GM23338 (cell line): ENCODE data around the gene RAB17. TPM values are rescaled to one million over a fixed set of nuclear protein-coding genes. Genes with fewer than 3 reads are reported as not detected.
A peak's percentile ranks its signal among the peaks of the same experiment; 100 is the strongest.

Experiments
- ATAC-seq: fragments of 200-7000 bp; cut with Tn5 transposase; 3 replicates; pipeline ENCODE4 v1.9.1; 2020
- DNase-seq: peaks from one replicate; pipeline ENCODE4 v3.0.0-alpha.2; 2015; ENCODE audit warnings: low spot score
- H2AFZ ChIP-seq: fragments of 200-600 bp; sonication (generic); 2 replicates; pipeline ENCODE4 v1.8.0; 2016; ENCODE audit warnings: antibody characterized with exemption, mild to moderate bottlenecking, moderate library complexity
- H3F3A ChIP-seq: fragments of 200-600 bp; sonication (generic); replicated peaks from 2 replicates; pipeline ENCODE4 v1.8.0; 2017; ENCODE audit warnings: antibody characterized with exemption, mixed run types, low read depth
- H3K27ac ChIP-seq: fragments of 200-600 bp; sonication (generic); 2 replicates; pipeline ENCODE4 v1.6.1; 2016; ENCODE audit warnings: low read depth
- H3K27me3 ChIP-seq: fragments of 200-600 bp; sonication (generic); 2 replicates; pipeline ENCODE4 v1.8.0; 2016; ENCODE audit warnings: mild to moderate bottlenecking, mixed run types, moderate library complexity; ENCODE audit not compliant: insufficient read depth
- H3K36me3 ChIP-seq: fragments of 200-600 bp; sonication (generic); 2 replicates; pipeline ENCODE4 v1.8.0; 2016; ENCODE audit warnings: mild to moderate bottlenecking; ENCODE audit not compliant: insufficient read depth
- H3K4me1 ChIP-seq: fragments of 200-600 bp; sonication (generic); 2 replicates; pipeline ENCODE4 v1.8.0; 2016; ENCODE audit warnings: mild to moderate bottlenecking, moderate library complexity; ENCODE audit not compliant: insufficient read depth
- H3K4me2 ChIP-seq: fragments of 200-600 bp; sonication (generic); 2 replicates; pipeline ENCODE4 v1.7.1; 2017; ENCODE audit warnings: mixed run types
- H3K4me3 ChIP-seq: fragments of 200-600 bp; sonication (generic); 2 replicates; pipeline ENCODE4 v1.6.1; 2016; ENCODE audit warnings: mixed run types
- H3K79me2 ChIP-seq: fragments of 200-600 bp; sonication (generic); replicated peaks from 2 replicates; pipeline ENCODE4 v1.8.0; 2017; ENCODE audit warnings: mild to moderate bottlenecking; ENCODE audit not compliant: insufficient read depth
- H3K9me2 ChIP-seq: fragments of 200-600 bp; sonication (generic); 2 replicates; pipeline ENCODE4 v1.8.0; 2017; ENCODE audit not compliant: insufficient read depth
- H4K20me1 ChIP-seq: fragments of 200-600 bp; sonication (generic); replicated peaks from 2 replicates; pipeline ENCODE4 v1.8.0; 2017; ENCODE audit warnings: mild to moderate bottlenecking; ENCODE audit not compliant: insufficient read depth
- H3K27ac Mint-ChIP-seq: 2 replicates; pipeline ENCODE4 v1.8.0; 2020; ENCODE audit warnings: inconsistent platforms, mild to moderate bottlenecking, moderate library complexity, mixed read lengths
- H3K27me3 Mint-ChIP-seq: 3 replicates; pipeline ENCODE4 v1.8.0; 2022; ENCODE audit warnings: low read depth, mild to moderate bottlenecking, moderate library complexity, mixed read lengths, inconsistent platforms; ENCODE audit not compliant: insufficient read depth, poor library complexity
- H3K36me3 Mint-ChIP-seq: 3 replicates; pipeline ENCODE4 v1.8.0; 2021; ENCODE audit warnings: low read depth, mild to moderate bottlenecking, inconsistent platforms, moderate library complexity, mixed read lengths
- H3K4me1 Mint-ChIP-seq: 3 replicates; pipeline ENCODE4 v1.8.0; 2020; ENCODE audit warnings: mild to moderate bottlenecking, inconsistent platforms, mixed read lengths
- H3K4me3 Mint-ChIP-seq: 3 replicates; pipeline ENCODE4 v1.8.0; 2021; ENCODE audit warnings: moderate library complexity, mild to moderate bottlenecking, inconsistent platforms, mixed read lengths
- H3K9me3 Mint-ChIP-seq: 3 replicates; pipeline ENCODE4 v1.8.0; 2020; ENCODE audit warnings: moderate library complexity, mild to moderate bottlenecking, inconsistent platforms, mixed read lengths
- CTCF ChIP-seq, 2 experiments: fragments of 200-600 bp in 1 of 2; sonication (generic) in 1 of 2; conservative IDR thresholded peaks; 2 replicates each; pipeline versions ENCODE4 v1.5.1 to v1.6.1; 2016 to 2017; ENCODE audit warnings: antibody characterized with exemption in 2 of 2, low read depth in 2 of 2, mild to moderate bottlenecking in 2 of 2, moderate library complexity in 1 of 2
- EZH2 ChIP-seq: fragments of 200-600 bp; sonication (generic); IDR thresholded peaks from one replicate; pipeline ENCODE4 v1.8.0; 2017; ENCODE audit warnings: antibody characterized with exemption, mild to moderate bottlenecking, low read depth; ENCODE audit not compliant: unreplicated experiment
- EZH2phosphoT487 ChIP-seq: fragments of 200-600 bp; sonication (generic); IDR thresholded peaks from one replicate; pipeline ENCODE4 v1.8.1; 2018; ENCODE audit warnings: antibody characterized with exemption; ENCODE audit not compliant: unreplicated experiment
- JUNB ChIP-seq: IDR thresholded peaks from one replicate; pipeline ENCODE4 v1.6.1; 2016; ENCODE audit warnings: antibody characterized with exemption; ENCODE audit not compliant: unreplicated experiment
- POLR2AphosphoS5 ChIP-seq: IDR thresholded peaks from 2 replicates; pipeline ENCODE4 v1.6.1; 2016; ENCODE audit warnings: antibody characterized with exemption, low read depth
- REST ChIP-seq: IDR thresholded peaks from one replicate; pipeline ENCODE4 v1.6.1; 2018; ENCODE audit warnings: antibody characterized with exemption; ENCODE audit not compliant: unreplicated experiment
- ZNF114 ChIP-seq: fragments of 250-450 bp; sonication (Bioruptor Pico); IDR thresholded peaks from 2 replicates; pipeline ENCODE4 v1.5.0; 2020; ENCODE audit warnings: mild to moderate bottlenecking, moderate library complexity
- ZNF331 ChIP-seq: fragments of 250-450 bp; sonication (Bioruptor Pico); IDR thresholded peaks from 2 replicates; pipeline ENCODE4 v1.5.0; 2020; ENCODE audit warnings: low read depth, mild to moderate bottlenecking, moderate library complexity
- polyA plus RNA-seq: library from polyadenylated mRNA; unstranded; fragments of >200 nt; fragmentation: Nextera tagmentation; extraction: Ambion mirVana; gene quantifications from 2 replicates; pipeline ENCODE4 v1.2.1, GENCODE V29; 2016
- total RNA-seq: library from RNA; depleted of rRNA; stranded (reverse); fragments of >200 nt; shearing (Covaris generic); gene quantifications from 2 replicates; pipeline ENCODE4 v1.2.3, GENCODE V29; 2014

RAB17 gene
- total and polyA plus RNA-seq, 2 experiments from 2014 or later: 22.4 to 26.9 TPM

- no peaks in the 10 kb centered on the region for H3K9me3 Mint-ChIP-seq
- DNase-seq (no peak), ATAC-seq (no peak)
- no peak overlapping the region for H3K27ac Mint-ChIP-seq
- no peak overlapping the region for H3K4me2 ChIP-seq
- no peaks in the 10 kb centered on the region for H3K27me3 ChIP-seq
- H3K36me3 Mint-ChIP-seq: peaks cover 3% of the 10 kb centered on the region; the same call in 1 of the 3 replicates
- no peak overlapping the region for H2AFZ ChIP-seq
- no peak overlapping the region for H3K27ac ChIP-seq
- H3F3A ChIP-seq: no peaks in the 10 kb centered on the region
- H3K4me3 ChIP-seq: no peak overlapping the region
- no peaks in the 10 kb centered on the region for H3K36me3 ChIP-seq
- no peaks in the 10 kb centered on the region for H3K4me1 ChIP-seq
- H3K9me2 ChIP-seq: no peaks in the 10 kb centered on the region
- H3K4me3 Mint-ChIP-seq: no peak overlapping the region
- H4K20me1 ChIP-seq: no peaks in the 10 kb centered on the region
- H3K4me1 Mint-ChIP-seq: peaks cover 10% of the 10 kb centered on the region
- TF ChIP-seq JUNB (no peak), POLR2AphosphoS5 (peak; percentile 34; the same call in 1 of the 2 replicates), ZNF114 (no peak), CTCF (conservative IDR thresholded peaks at IDR 0.05; ENCODE audit: low read depth in 2 of 2) (no peak), EZH2phosphoT487 (no peak), REST (no peak), ZNF331 (CRISPR knock-in tag) (no peak), EZH2 (no peak)
- H3K27me3 Mint-ChIP-seq: peaks cover 3% of the 10 kb centered on the region
- H3K79me2 ChIP-seq: no peaks in the 10 kb centered on the region
Observed at GRCh38 chr2:237530472-237531433, 59.8 kb downstream of the RAB17 start.
